Keratinocyte (primary cell): Measurements from ENCODE around the gene SEC24C. TPM values are rescaled to one million over a fixed set of nuclear protein-coding genes. Genes with fewer than 3 reads are reported as not detected.

ENCODE experiments used
- DNase-seq: peaks from one replicate; pipeline ENCODE4 v3.0.0-alpha.2; 2011; ENCODE audit warnings: low read depth, missing footprints, low spot score
- FAIRE-seq: peaks from 2 replicates; lab custom pipeline; 2011; peaks lifted over from hg19 to GRCh38; lab: Jason Lieb, UNC
- H2AFZ ChIP-seq: 2 replicates; pipeline ENCODE4 v1.6.0; 2012; ENCODE audit warnings: low read length, control low read depth, inconsistent platforms; ENCODE audit not compliant: control insufficient read depth
- H3K27ac ChIP-seq: 2 replicates; pipeline ENCODE4 v1.5.1; 2011; ENCODE audit warnings: low read length; ENCODE audit not compliant: control insufficient read depth, insufficient read depth
- H3K27me3 ChIP-seq: 3 replicates; pipeline ENCODE4 v1.6.0; 2011; ENCODE audit warnings: low read length; ENCODE audit not compliant: control insufficient read depth, insufficient read depth; ENCODE audit errors: extremely low read depth
- H3K36me3 ChIP-seq, 2 experiments: 2 replicates in 1 of 2; 3 replicates in 1 of 2; pipeline ENCODE4 v1.5.1; 2011; ENCODE audit warnings: low read length in 2 of 2, mild to moderate bottlenecking in 1 of 2; ENCODE audit not compliant: control insufficient read depth in 2 of 2, insufficient read depth in 2 of 2; ENCODE audit errors: extremely low read depth in 1 of 2
- H3K4me1 ChIP-seq: 3 replicates; pipeline ENCODE4 v1.5.1; 2011; ENCODE audit warnings: low read length; ENCODE audit not compliant: control insufficient read depth, insufficient read depth; ENCODE audit errors: extremely low read depth
- H3K4me2 ChIP-seq: 3 replicates; pipeline ENCODE4 v1.6.0; 2011; ENCODE audit warnings: low read depth, low read length; ENCODE audit not compliant: control insufficient read depth, insufficient read depth; ENCODE audit errors: extremely low read depth
- H3K4me3 ChIP-seq, 3 experiments: fragments of 200-600 bp in 1 of 3; sonication (generic) in 1 of 3; 2 replicates in 2 of 3; 3 replicates in 1 of 3; pipeline ENCODE4 v1.5.1; 2011 to 2016; ENCODE audit warnings: low read length in 3 of 3, mild to moderate bottlenecking in 3 of 3, control low read depth in 2 of 3, inconsistent platforms in 1 of 3, low read depth in 1 of 3, mixed read lengths in 1 of 3, mixed run types in 1 of 3, moderate library complexity in 1 of 3; ENCODE audit not compliant: control insufficient read depth in 2 of 3, insufficient read depth in 2 of 3; ENCODE audit errors: extremely low read depth in 1 of 3
- H3K79me2 ChIP-seq: 2 replicates; pipeline ENCODE4 v1.6.0; 2012; ENCODE audit warnings: low read length; ENCODE audit not compliant: control insufficient read depth, insufficient read depth
- H3K9ac ChIP-seq: 3 replicates; pipeline ENCODE4 v1.6.0; 2011; ENCODE audit warnings: low read length; ENCODE audit not compliant: control insufficient read depth, insufficient read depth; ENCODE audit errors: extremely low read depth
- H3K9me1 ChIP-seq: 3 replicates; pipeline ENCODE4 v1.6.0; 2011; ENCODE audit warnings: low read length; ENCODE audit not compliant: control insufficient read depth, insufficient read depth; ENCODE audit errors: extremely low read depth
- H3K9me3 ChIP-seq: 2 replicates; pipeline ENCODE4 v1.5.1; 2012; ENCODE audit warnings: low read depth, low read length; ENCODE audit not compliant: control insufficient read depth
- H4K20me1 ChIP-seq: 3 replicates; pipeline ENCODE4 v1.6.0; 2011; ENCODE audit warnings: low read length; ENCODE audit not compliant: control insufficient read depth, insufficient read depth; ENCODE audit errors: extremely low read depth
- CTCF ChIP-seq, 3 experiments: IDR thresholded peaks in 1 of 3; conservative IDR thresholded peaks in 1 of 3; optimal IDR thresholded peaks in 1 of 3; 2 replicates in 2 of 3; 3 replicates in 1 of 3; pipeline versions ENCODE3 to v1.5.1; 2011; ENCODE audit warnings: low read length in 3 of 3, mild to moderate bottlenecking in 3 of 3, moderate library complexity in 2 of 3, control low read depth in 1 of 3, inconsistent platforms in 1 of 3; ENCODE audit not compliant: insufficient read depth in 2 of 3; ENCODE audit errors: extremely low read depth in 1 of 3
- EZH2 ChIP-seq: IDR thresholded peaks from one replicate; pipeline ENCODE4 v1.6.1; 2012; ENCODE audit warnings: inconsistent platforms, mild to moderate bottlenecking, low read length, moderate library complexity
- dilution Hi-C: fragments of 300-500 bp; cut with MboI; formaldehyde crosslinking; loops from one replicate; pipeline ENCODE4 v1.7.0; 2020; ENCODE audit warnings: low sequenced_read_pairs; ENCODE audit not compliant: extremely low pct_ligation_motif_present
- polyA plus RNA-seq, 5 experiments: library from polyadenylated mRNA; depleted of rRNA in 3 of 5; stranded (reverse) in 3 of 5; stranded (forward) in 1 of 5; unstranded in 1 of 5; fragments of >200 nt; gene quantifications; 1 replicate in 1 of 5; 2 replicates in 3 of 5; 3 replicates in 1 of 5; pipeline versions ENCODE4 v1.2.1 to v1.2.3, GENCODE V29; 2011 to 2012; ENCODE audit warnings: missing spikeins in 2 of 5, low read depth in 1 of 5, low replicate concordance in 1 of 5

SEC24C gene
- polyA plus RNA-seq, 1 donor (not counting 4 experiments of a cell fraction or from before 2014, with no cell fraction given): 65.3 TPM

DNA sequence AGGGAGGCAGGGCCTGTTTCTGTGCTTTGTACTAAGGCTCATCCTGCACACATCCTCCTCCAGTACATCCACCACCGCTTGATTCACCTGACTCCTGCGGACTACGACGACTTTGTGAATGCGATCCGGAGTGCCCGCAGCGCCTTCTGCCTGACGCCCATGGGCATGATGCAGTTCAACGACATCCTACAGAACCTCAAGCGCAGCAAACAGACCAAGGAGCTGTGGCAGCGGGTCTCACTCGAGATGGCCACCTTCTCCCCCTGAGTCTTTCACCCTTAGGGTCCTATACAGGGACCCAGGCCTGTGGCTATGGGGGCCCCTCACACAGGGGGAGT is 57.0 kb downstream of the SEC24C start:
- H3K4me2 ChIP-seq: no peak overlapping the region
- no peaks in the 10 kb centered on the region for H3K9me1 ChIP-seq
- no peaks in the 10 kb centered on the region for H3K27me3 ChIP-seq
- FAIRE-seq: no peak
- no peaks in the 10 kb centered on the region for H3K4me1 ChIP-seq
- no peak for DNase-seq
- H3K9me3 ChIP-seq: no peaks in the 10 kb centered on the region
- H3K79me2 ChIP-seq: no peaks in the 10 kb centered on the region
- no peaks in the 10 kb centered on the region for H4K20me1 ChIP-seq
- H3K4me3 ChIP-seq: no peak overlapping the region
- peaks cover 47 to 62% of the 10 kb centered on the region in 2 experiments for H3K36me3 ChIP-seq
- H3K27ac ChIP-seq: no peak overlapping the region
- H2AFZ ChIP-seq: no peak overlapping the region
- no peak for TF ChIP-seq CTCF (optimal IDR thresholded peaks at IDR 0.05 in 1 of 3, IDR thresholded peaks at IDR 0.05 in 1 of 3, conservative IDR thresholded peaks at IDR 0.05 in 1 of 3; ENCODE audit: extremely low read depth in 1 of 3, insufficient read depth in 2 of 3, low read length in 3 of 3)
- TF ChIP-seq EZH2: no peak
- H3K9ac ChIP-seq: no peak overlapping the region
- dilution Hi-C loops: no loop called here

DNA sequence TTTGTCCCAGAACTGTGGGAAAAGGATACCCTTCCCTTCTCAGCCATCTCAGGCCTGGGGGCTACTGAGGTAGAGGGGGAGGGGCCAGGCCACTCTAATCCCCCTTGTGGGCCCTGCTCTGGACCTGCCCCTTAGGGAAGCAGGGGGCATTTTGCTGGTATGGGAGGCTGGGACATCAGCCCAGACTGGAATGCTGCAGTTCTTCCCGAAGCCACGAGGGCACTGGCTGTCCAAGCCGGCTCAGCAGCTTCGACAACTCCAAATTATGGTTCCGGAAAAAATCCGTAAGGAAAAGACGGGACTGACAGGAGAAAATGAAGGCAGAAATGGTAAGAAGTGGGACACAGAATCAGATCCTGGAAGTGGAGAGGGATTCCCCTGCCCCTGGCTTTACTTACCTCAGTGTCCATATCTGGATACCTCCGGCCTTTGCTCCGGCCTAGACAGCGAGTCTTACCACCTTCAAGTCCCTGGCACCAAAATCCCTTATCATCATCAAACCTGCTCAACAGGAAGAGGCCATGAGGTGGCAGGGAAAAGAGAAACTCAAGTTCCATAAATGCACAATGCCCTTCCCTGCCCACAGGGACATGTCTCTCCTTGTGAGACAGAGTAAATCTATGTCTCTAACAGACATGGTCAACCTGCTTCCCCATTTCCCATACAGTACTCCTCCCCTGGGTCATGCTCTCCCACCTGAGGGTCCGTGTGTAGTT is 58.3 kb downstream of the SEC24C start:
- Histone ChIP-seq H3K9ac (no peak overlapping the region), H4K20me1 (no peaks in the 10 kb centered on the region), H3K4me1 (no peaks in the 10 kb centered on the region), H3K9me3 (no peaks in the 10 kb centered on the region), H3K4me3 (no peak overlapping the region), H3K79me2 (no peaks in the 10 kb centered on the region), H3K27me3 (no peaks in the 10 kb centered on the region), H3K9me1 (no peaks in the 10 kb centered on the region), H3K4me2 (no peak overlapping the region), H3K36me3 (peaks cover 43 to 63% of the 10 kb centered on the region in 2 experiments), H2AFZ (no peak overlapping the region), H3K27ac (no peak overlapping the region)
- FAIRE-seq (no peak), DNase-seq (no peak)
- dilution Hi-C loops: no loop called here
- TF ChIP-seq CTCF (optimal IDR thresholded peaks at IDR 0.05 in 1 of 3, IDR thresholded peaks at IDR 0.05 in 1 of 3, conservative IDR thresholded peaks at IDR 0.05 in 1 of 3; ENCODE audit: extremely low read depth in 1 of 3, insufficient read depth in 2 of 3, low read length in 3 of 3): no peak
- TF ChIP-seq EZH2: no peak
